PC-3 (cell line): ENCODE results near the gene HEATR9.

Experiments
- CTCF ChIP-seq: fragments of 300-600 bp; sonication (generic); conservative IDR thresholded peaks from 2 replicates; pipeline ENCODE4 v1.5.1; 2017; ENCODE audit warnings: antibody characterized with exemption, low read depth, mild to moderate bottlenecking, low read length
- EZH2 ChIP-seq: fragments of 300-600 bp; sonication (generic); IDR thresholded peaks from one replicate; pipeline ENCODE4 v1.6.1; 2017; ENCODE audit warnings: antibody characterized with exemption, mild to moderate bottlenecking, low read length; ENCODE audit not compliant: unreplicated experiment
- EZH2phosphoT487 ChIP-seq: fragments of 300-600 bp; sonication (generic); IDR thresholded peaks from 2 replicates; pipeline ENCODE4 v1.6.1; 2018; ENCODE audit warnings: mild to moderate bottlenecking, antibody characterized with exemption, low read length, borderline replicate concordance

GRCh38 chr17:35864853-35865252, 3.8 kb downstream of the HEATR9 start:
- TF ChIP-seq CTCF (no peak), EZH2 (no peak), EZH2phosphoT487 (no peak)
